ENCODE results near the gene DNAJB13.

The DNAJB13 gene

GRCh38 chr11:73940801-73941570 is 9.8 kb upstream of the DNAJB13 start:
- no peaks in the 10 kb centered on the region for H3K27me3 Mint-ChIP-seq
- H3K36me3 Mint-ChIP-seq (ENCODE audit: low read depth): peaks cover 10% of the 10 kb centered on the region
- no peak overlapping the region for H3K27ac Mint-ChIP-seq
- peaks cover 6% of the 10 kb centered on the region for H3K4me1 Mint-ChIP-seq
- H3K9me3 Mint-ChIP-seq: peaks cover 6% of the 10 kb centered on the region
- DNase-seq (no peak), ATAC-seq (no peak)
- H3K4me3 Mint-ChIP-seq: no peak overlapping the region

GRCh38 chr11:73942010-73942409 is 8.8 kb upstream of the DNAJB13 start:
- no peak overlapping the region for H3K4me3 Mint-ChIP-seq
- peaks cover 6% of the 10 kb centered on the region for H3K9me3 Mint-ChIP-seq
- H3K4me1 Mint-ChIP-seq: peaks cover 6% of the 10 kb centered on the region
- no peak for DNase-seq
- no peak for ATAC-seq
- H3K36me3 Mint-ChIP-seq (ENCODE audit: low read depth): peaks cover 10% of the 10 kb centered on the region
- H3K27ac Mint-ChIP-seq: no peak overlapping the region
- no peaks in the 10 kb centered on the region for H3K27me3 Mint-ChIP-seq

GRCh38 chr11:73944085-73944484 is 6.7 kb upstream of the DNAJB13 start:
- Mint-ChIP-seq H3K27me3 (no peaks in the 10 kb centered on the region), H3K27ac (no peak overlapping the region), H3K4me3 (no peak overlapping the region), H3K36me3 (ENCODE audit: low read depth) (peaks cover 4% of the 10 kb centered on the region), H3K9me3 (peaks cover under 1% of the 10 kb centered on the region), H3K4me1 (no peaks in the 10 kb centered on the region)
- DNase-seq (no peak), ATAC-seq (no peak)

- no peak for ATAC-seq
- Mint-ChIP-seq H3K9me3 (no peaks in the 10 kb centered on the region), H3K4me3 (no peak overlapping the region), H3K4me1 (no peaks in the 10 kb centered on the region), H3K27me3 (no peaks in the 10 kb centered on the region), H3K36me3 (ENCODE audit: low read depth) (peaks cover 4% of the 10 kb centered on the region), H3K27ac (no peak overlapping the region)
- no peak for DNase-seq
Observed at GRCh38 chr11:73944901-73945300, 5.9 kb upstream of the DNAJB13 start.

GRCh38 chr11:73945396-73945795 is 5.4 kb upstream of the DNAJB13 start:
- ATAC-seq: no peak
- Mint-ChIP-seq H3K9me3 (no peaks in the 10 kb centered on the region), H3K4me1 (no peaks in the 10 kb centered on the region), H3K4me3 (no peak overlapping the region), H3K27ac (no peak overlapping the region), H3K36me3 (ENCODE audit: low read depth) (peaks cover 4% of the 10 kb centered on the region), H3K27me3 (no peaks in the 10 kb centered on the region)
- no peak for DNase-seq

- no peak overlapping the region for H3K4me3 Mint-ChIP-seq
- H3K36me3 Mint-ChIP-seq (ENCODE audit: low read depth): no peaks in the 10 kb centered on the region
- H3K9me3 Mint-ChIP-seq: no peaks in the 10 kb centered on the region
- no peak for DNase-seq
- H3K4me1 Mint-ChIP-seq: no peaks in the 10 kb centered on the region
- H3K27ac Mint-ChIP-seq: no peak overlapping the region
- ATAC-seq: no peak
- no peaks in the 10 kb centered on the region for H3K27me3 Mint-ChIP-seq
Observed at GRCh38 chr11:73946798-73947458, 3.9 kb upstream of the DNAJB13 start.

- DNase-seq: no peak
- Mint-ChIP-seq H3K4me1 (no peaks in the 10 kb centered on the region), H3K4me3 (no peak overlapping the region), H3K27ac (no peak overlapping the region), H3K36me3 (ENCODE audit: low read depth) (no peaks in the 10 kb centered on the region), H3K9me3 (no peaks in the 10 kb centered on the region), H3K27me3 (no peaks in the 10 kb centered on the region)
- no peak for ATAC-seq
Observed at GRCh38 chr11:73949246-73949645, 1.6 kb upstream of the DNAJB13 start.

GRCh38 chr11:73949912-73950311 is 914 bp upstream of the DNAJB13 start:
- Mint-ChIP-seq H3K36me3 (ENCODE audit: low read depth) (no peaks in the 10 kb centered on the region), H3K9me3 (no peaks in the 10 kb centered on the region), H3K27ac (no peak overlapping the region), H3K4me1 (no peaks in the 10 kb centered on the region), H3K27me3 (no peaks in the 10 kb centered on the region), H3K4me3 (no peak overlapping the region)
- no peak for ATAC-seq
- no peak for DNase-seq

- Mint-ChIP-seq H3K9me3 (no peaks in the 10 kb centered on the region), H3K27ac (no peak overlapping the region), H3K4me3 (no peak overlapping the region), H3K4me1 (no peaks in the 10 kb centered on the region), H3K27me3 (peaks cover 9% of the 10 kb centered on the region), H3K36me3 (ENCODE audit: low read depth) (no peaks in the 10 kb centered on the region)
- ATAC-seq (no peak), DNase-seq (no peak)
Observed at GRCh38 chr11:73951797-73952196, 971 bp downstream of the DNAJB13 start.

- Mint-ChIP-seq H3K9me3 (no peaks in the 10 kb centered on the region), H3K4me1 (peaks cover 4% of the 10 kb centered on the region), H3K4me3 (peak overlapping the region; percentile 18), H3K36me3 (ENCODE audit: low read depth) (no peaks in the 10 kb centered on the region), H3K27me3 (peaks cover 10% of the 10 kb centered on the region), H3K27ac (no peak overlapping the region)
- ATAC-seq (no peak), DNase-seq (no peak)
Observed at GRCh38 chr11:73956876-73957653, 6.2 kb downstream of the DNAJB13 start.

- Mint-ChIP-seq H3K27ac (no peak overlapping the region), H3K4me1 (peaks cover 4% of the 10 kb centered on the region), H3K9me3 (no peaks in the 10 kb centered on the region), H3K4me3 (no peak overlapping the region), H3K27me3 (peaks cover 10% of the 10 kb centered on the region), H3K36me3 (ENCODE audit: low read depth) (no peaks in the 10 kb centered on the region)
- DNase-seq: no peak
- ATAC-seq: peak; percentile 28
Observed at GRCh38 chr11:73957654-73958361, 7.0 kb downstream of the DNAJB13 start.

GRCh38 chr11:73958521-73959141 is 7.8 kb downstream of the DNAJB13 start:
- DNase-seq (no peak), ATAC-seq (no peak)
- no peaks in the 10 kb centered on the region for H3K9me3 Mint-ChIP-seq
- H3K4me3 Mint-ChIP-seq: no peak overlapping the region
- no peaks in the 10 kb centered on the region for H3K36me3 Mint-ChIP-seq (ENCODE audit: low read depth)
- peaks cover 10% of the 10 kb centered on the region for H3K27me3 Mint-ChIP-seq
- no peak overlapping the region for H3K27ac Mint-ChIP-seq
- H3K4me1 Mint-ChIP-seq: peaks cover 4% of the 10 kb centered on the region

- Mint-ChIP-seq H3K36me3 (ENCODE audit: low read depth) (no peaks in the 10 kb centered on the region), H3K27me3 (peaks cover 3% of the 10 kb centered on the region), H3K4me3 (no peak overlapping the region), H3K27ac (no peak overlapping the region), H3K4me1 (peaks cover 13% of the 10 kb centered on the region), H3K9me3 (no peaks in the 10 kb centered on the region)
- ATAC-seq (no peak), DNase-seq (no peak)
Observed at GRCh38 chr11:73961321-73961720, 10.5 kb downstream of the DNAJB13 start.

GRCh38 chr11:73962101-73962705 is 11.4 kb downstream of the DNAJB13 start:
- H3K27me3 Mint-ChIP-seq: no peaks in the 10 kb centered on the region
- ATAC-seq (no peak), DNase-seq (no peak)
- H3K27ac Mint-ChIP-seq: no peak overlapping the region
- H3K4me1 Mint-ChIP-seq: peaks cover 13% of the 10 kb centered on the region
- H3K36me3 Mint-ChIP-seq (ENCODE audit: low read depth): no peaks in the 10 kb centered on the region
- no peak overlapping the region for H3K4me3 Mint-ChIP-seq
- H3K9me3 Mint-ChIP-seq: no peaks in the 10 kb centered on the region

Data from activated naive CD8-positive, alpha-beta T cell treated with anti-CD3 and anti-CD28 coated beads, Interleukin-2, amount 50 U/mL, for 24 hours (primary cell).